HEK293 (cell line): ENCODE results near the gene TBCC.

Source experiments
- AEBP2 ChIP-seq: fragments of 450-650 bp; formaldehyde crosslinking; IDR thresholded peaks from 2 replicates; pipeline ENCODE4 v1.5.1; 2016; ENCODE audit warnings: missing biosample characterization, missing genetic modification characterization, borderline replicate concordance
- ATF2 ChIP-seq: fragments of 450-650 bp; formaldehyde crosslinking; IDR thresholded peaks from 2 replicates; pipeline ENCODE4 v1.5.1; 2016; ENCODE audit warnings: missing biosample characterization, missing genetic modification characterization, low read depth
- GLIS2 ChIP-seq: fragments of 450-650 bp; formaldehyde crosslinking; IDR thresholded peaks from 2 replicates; pipeline ENCODE4 v1.5.1; 2016; ENCODE audit warnings: missing biosample characterization, missing genetic modification characterization
- KLF9 ChIP-seq: fragments of 450-650 bp; formaldehyde crosslinking; IDR thresholded peaks from 2 replicates; pipeline ENCODE4 v1.5.1; 2016; ENCODE audit warnings: missing biosample characterization, missing genetic modification characterization, low read depth
- PRDM1 ChIP-seq: fragments of 450-650 bp; formaldehyde crosslinking; IDR thresholded peaks from 2 replicates; pipeline ENCODE4; 2016; ENCODE audit warnings: missing biosample characterization, missing genetic modification characterization
- REPIN1 ChIP-seq: fragments of 450-650 bp; formaldehyde crosslinking; IDR thresholded peaks from 2 replicates; pipeline ENCODE4 v1.5.1; 2017; ENCODE audit warnings: missing biosample characterization, missing genetic modification characterization, low read depth
- SP2 ChIP-seq: fragments of 450-650 bp; formaldehyde crosslinking; IDR thresholded peaks from 2 replicates; pipeline ENCODE4 v1.5.1; 2016; ENCODE audit warnings: missing biosample characterization, missing genetic modification characterization
- SP3 ChIP-seq: fragments of 450-650 bp; formaldehyde crosslinking; IDR thresholded peaks from 2 replicates; pipeline ENCODE4 v1.5.1; 2016; ENCODE audit warnings: missing biosample characterization, missing genetic modification characterization
- ZBTB11 ChIP-seq: fragments of 450-650 bp; formaldehyde crosslinking; conservative IDR thresholded peaks from 2 replicates; pipeline ENCODE4 v1.5.1; 2016; ENCODE audit warnings: low read depth, missing biosample characterization, missing genetic modification characterization
- ZBTB17 ChIP-seq: fragments of 450-650 bp; formaldehyde crosslinking; IDR thresholded peaks from 2 replicates; pipeline ENCODE4 v1.5.1; 2016; ENCODE audit warnings: missing biosample characterization, missing genetic modification characterization
- ZBTB6 ChIP-seq: fragments of 450-650 bp; formaldehyde crosslinking; IDR thresholded peaks from 2 replicates; pipeline ENCODE4 v1.5.1; 2017; ENCODE audit warnings: missing biosample characterization, missing genetic modification characterization
- ZBTB8A ChIP-seq: fragments of 450-650 bp; formaldehyde crosslinking; IDR thresholded peaks from 2 replicates; pipeline ENCODE4 v1.5.1; 2016; ENCODE audit warnings: missing biosample characterization, missing genetic modification characterization
- ZFP37 ChIP-seq: fragments of 450-650 bp; formaldehyde crosslinking; IDR thresholded peaks from 2 replicates; pipeline ENCODE4 v1.5.1; 2016; ENCODE audit warnings: missing biosample characterization, missing genetic modification characterization
- ZNF169 ChIP-seq: fragments of 450-650 bp; formaldehyde crosslinking; IDR thresholded peaks from 2 replicates; pipeline ENCODE4 v1.5.1; 2016; ENCODE audit warnings: missing biosample characterization, missing genetic modification characterization
- ZNF211 ChIP-seq: fragments of 450-650 bp; formaldehyde crosslinking; IDR thresholded peaks from 2 replicates; pipeline ENCODE4 v1.5.1; 2016; ENCODE audit warnings: low read depth, missing biosample characterization, missing genetic modification characterization
- ZNF280D ChIP-seq: fragments of 450-650 bp; formaldehyde crosslinking; IDR thresholded peaks from 2 replicates; pipeline ENCODE4 v1.5.1; 2016; ENCODE audit warnings: missing biosample characterization, missing genetic modification characterization
- ZNF394 ChIP-seq: fragments of 450-650 bp; formaldehyde crosslinking; IDR thresholded peaks from 2 replicates; pipeline ENCODE4 v1.5.1; 2016; ENCODE audit warnings: missing biosample characterization, missing genetic modification characterization, mild to moderate bottlenecking, moderate library complexity, borderline replicate concordance
- ZNF548 ChIP-seq: fragments of 450-650 bp; formaldehyde crosslinking; IDR thresholded peaks from 2 replicates; pipeline ENCODE4 v1.5.1; 2016; ENCODE audit warnings: missing biosample characterization, missing genetic modification characterization
- ZNF558 ChIP-seq: fragments of 450-650 bp; formaldehyde crosslinking; IDR thresholded peaks from 2 replicates; pipeline ENCODE4 v1.5.1; 2016; ENCODE audit warnings: missing biosample characterization, missing genetic modification characterization
- ZNF639 ChIP-seq: fragments of 450-650 bp; formaldehyde crosslinking; IDR thresholded peaks from 2 replicates; pipeline ENCODE4 v1.5.1; 2016; ENCODE audit warnings: missing biosample characterization, missing genetic modification characterization
- ZNF654 ChIP-seq: fragments of 450-650 bp; formaldehyde crosslinking; IDR thresholded peaks from 2 replicates; pipeline ENCODE4 v1.5.1; 2016; ENCODE audit warnings: low read depth, missing biosample characterization, missing genetic modification characterization
- ZNF692 ChIP-seq: fragments of 450-650 bp; formaldehyde crosslinking; IDR thresholded peaks from 2 replicates; pipeline ENCODE4 v1.5.1; 2016; ENCODE audit warnings: missing biosample characterization, missing genetic modification characterization
- ZNF792 ChIP-seq: fragments of 450-650 bp; formaldehyde crosslinking; IDR thresholded peaks from 2 replicates; pipeline ENCODE4 v1.5.1; 2016; ENCODE audit warnings: missing biosample characterization, missing genetic modification characterization
- ZSCAN23 ChIP-seq: fragments of 450-650 bp; formaldehyde crosslinking; IDR thresholded peaks from 2 replicates; pipeline ENCODE4 v1.5.1; 2016; ENCODE audit warnings: missing biosample characterization, missing genetic modification characterization
- ZXDB ChIP-seq: fragments of 450-650 bp; formaldehyde crosslinking; IDR thresholded peaks from 2 replicates; pipeline ENCODE4 v1.5.1; 2016; ENCODE audit warnings: missing biosample characterization, missing genetic modification characterization

TBCC gene

GRCh38 chr6:42745640-42746462, at the start of gene TBCC (continued):
- TF ChIP-seq REPIN1 (tag by site-specific recombination) (peak; percentile 69; the same call in 1 of the 2 replicates), ZFP37 (tag by site-specific recombination) (peak; percentile 80; the same call in 1 of the 2 replicates), ZNF394 (peak; percentile 12; the same call in 1 of the 2 replicates), ZNF654 (no peak), ZXDB (tag by site-specific recombination) (peak; percentile 60; the same call in 1 of the 2 replicates), ZBTB8A (tag by site-specific recombination) (no peak), ZNF692 (tag by site-specific recombination) (peak; percentile 84), ZBTB17 (tag by site-specific recombination) (peak; percentile 39; the same call in 1 of the 2 replicates), AEBP2 (tag by site-specific recombination) (no peak), PRDM1 (tag by site-specific recombination) (peak; percentile 47; the same call in 1 of the 2 replicates), ZNF548 (tag by site-specific recombination) (no peak), GLIS2 (tag by site-specific recombination) (no peak), ZSCAN23 (tag by site-specific recombination) (0 out of 2 replicates have a peak, but pooled peaks have one; percentile 6), ZNF792 (tag by site-specific recombination) (0 out of 2 replicates have a peak, but pooled peaks have one; percentile 18), ZNF280D (peak; percentile 18; the same call in 1 of the 2 replicates), ATF2 (tag by site-specific recombination) (peak; percentile 12; the same call in 1 of the 2 replicates), ZBTB6 (peak; percentile 61; the same call in 1 of the 2 replicates), ZNF558 (tag by site-specific recombination) (no peak), KLF9 (tag by site-specific recombination) (peak; percentile 16; the same call in 1 of the 2 replicates), SP2 (tag by site-specific recombination) (peak; percentile 83), ZBTB11 (tag by site-specific recombination) (peak; percentile 46; the same call in 1 of the 2 replicates), ZNF211 (tag by site-specific recombination) (no peak), ZNF169 (no peak), ZNF639 (tag by site-specific recombination) (peak; percentile 77), SP3 (tag by site-specific recombination) (peak; percentile 74)
